Suprapubic skin (tissue), 4 donors: ENCODE data around the gene PLAGL1.

Experiments used
- EP300 ChIP-seq: sonication (generic); formaldehyde crosslinking; IDR thresholded peaks from one replicate; pipeline ENCODE4 v1.6.1; 2017; ENCODE audit warnings: antibody characterized with exemption
- POLR2A ChIP-seq, 2 donors: fragments of 450-650 bp; IDR thresholded peaks; one replicate each; pipeline ENCODE4 v1.6.1; 2017; ENCODE audit warnings: antibody characterized with exemption in 2 of 2, mild to moderate bottlenecking in 2 of 2, moderate library complexity in 2 of 2
- POLR2AphosphoS5 ChIP-seq, 3 donors: sonication (generic); formaldehyde crosslinking; IDR thresholded peaks; one replicate each; pipeline ENCODE4 v1.6.1; 2017; ENCODE audit warnings: antibody characterized with exemption in 3 of 3
- TF ChIP-seq, protein P1 (sequence below), 2 donors: fragments of 200-600 bp in 1 of 2; fragments of 450-650 bp in 1 of 2; sonication (generic) in 1 of 2; IDR thresholded peaks; one replicate each; pipeline ENCODE4 v1.5.1; 2016 to 2019; ENCODE audit warnings: antibody characterized with exemption in 2 of 2, mild to moderate bottlenecking in 1 of 2, moderate library complexity in 1 of 2

DNA sequence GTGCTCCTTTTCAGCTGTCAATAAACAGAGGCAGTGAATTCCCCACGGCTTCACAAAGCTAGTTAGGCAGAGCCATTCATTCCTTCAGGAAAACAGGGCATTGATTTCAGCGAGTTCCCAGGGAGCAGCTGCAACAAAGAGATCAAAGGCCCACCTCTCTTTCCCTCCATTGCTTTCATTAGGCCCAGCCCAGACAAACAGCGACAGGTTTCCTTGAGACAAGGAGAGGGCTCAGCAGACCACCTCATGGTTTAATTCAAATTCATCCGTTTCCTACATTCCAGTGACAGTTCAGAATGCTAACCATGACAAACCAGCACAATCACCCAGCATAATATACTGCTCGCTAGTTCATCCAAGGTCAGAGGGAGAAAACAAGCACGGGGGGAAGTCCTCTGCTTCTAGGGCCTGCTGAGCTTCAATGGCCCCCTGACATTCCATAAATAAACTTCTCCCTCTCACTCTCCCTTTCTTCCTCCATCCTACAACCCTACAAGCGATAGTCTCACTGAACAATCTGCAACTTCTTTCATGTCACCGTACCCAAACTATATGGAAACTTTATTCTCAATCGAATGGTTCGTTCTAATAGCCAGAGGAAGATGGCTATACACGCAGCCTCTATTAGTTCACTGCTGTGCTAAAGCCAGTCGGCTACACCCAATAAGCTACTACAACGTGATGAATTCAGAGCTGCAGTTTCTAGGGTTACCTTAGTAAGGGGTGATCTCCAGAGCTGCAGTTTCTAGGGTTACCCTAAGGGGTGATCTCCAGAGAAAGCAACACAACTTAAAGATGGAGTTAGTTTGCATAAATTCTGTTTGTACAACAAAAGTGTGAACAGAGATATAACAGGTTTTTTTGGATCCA, 34.7 kb downstream of the PLAGL1 start:
- TF ChIP-seq, protein P1, sequence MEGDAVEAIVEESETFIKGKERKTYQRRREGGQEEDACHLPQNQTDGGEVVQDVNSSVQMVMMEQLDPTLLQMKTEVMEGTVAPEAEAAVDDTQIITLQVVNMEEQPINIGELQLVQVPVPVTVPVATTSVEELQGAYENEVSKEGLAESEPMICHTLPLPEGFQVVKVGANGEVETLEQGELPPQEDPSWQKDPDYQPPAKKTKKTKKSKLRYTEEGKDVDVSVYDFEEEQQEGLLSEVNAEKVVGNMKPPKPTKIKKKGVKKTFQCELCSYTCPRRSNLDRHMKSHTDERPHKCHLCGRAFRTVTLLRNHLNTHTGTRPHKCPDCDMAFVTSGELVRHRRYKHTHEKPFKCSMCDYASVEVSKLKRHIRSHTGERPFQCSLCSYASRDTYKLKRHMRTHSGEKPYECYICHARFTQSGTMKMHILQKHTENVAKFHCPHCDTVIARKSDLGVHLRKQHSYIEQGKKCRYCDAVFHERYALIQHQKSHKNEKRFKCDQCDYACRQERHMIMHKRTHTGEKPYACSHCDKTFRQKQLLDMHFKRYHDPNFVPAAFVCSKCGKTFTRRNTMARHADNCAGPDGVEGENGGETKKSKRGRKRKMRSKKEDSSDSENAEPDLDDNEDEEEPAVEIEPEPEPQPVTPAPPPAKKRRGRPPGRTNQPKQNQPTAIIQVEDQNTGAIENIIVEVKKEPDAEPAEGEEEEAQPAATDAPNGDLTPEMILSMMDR (IDR thresholded peaks at IDR 0.05), result no peak
- TF ChIP-seq EP300, result no peak
- TF ChIP-seq POLR2AphosphoS5 (IDR thresholded peaks at IDR 0.05), result no peak
- TF ChIP-seq POLR2A (IDR thresholded peaks at IDR 0.05), result no peak
